Activated CD4-positive, CD25-positive, alpha-beta regulatory T cell treated with anti-CD3 and anti-CD28 coated beads, Interleukin-2, amount 50 U/mL, for 24 hours (primary cell): ENCODE results near the gene GMEB2.
"Not testable (repeated sequence)": the region's sequence is repeated elsewhere in the genome, so short reads cannot be mapped to it uniquely, and the experiment has no call there.

Source experiments
- ATAC-seq, 2 donors: fragments of 150-1000 bp; cut with Tn5 transposase; one replicate each; pipeline ENCODE4 v1.10.0; 2021; ENCODE audit warnings: mild to moderate bottlenecking in 1 of 2, moderate library complexity in 1 of 2

The GMEB2 gene

DNA sequence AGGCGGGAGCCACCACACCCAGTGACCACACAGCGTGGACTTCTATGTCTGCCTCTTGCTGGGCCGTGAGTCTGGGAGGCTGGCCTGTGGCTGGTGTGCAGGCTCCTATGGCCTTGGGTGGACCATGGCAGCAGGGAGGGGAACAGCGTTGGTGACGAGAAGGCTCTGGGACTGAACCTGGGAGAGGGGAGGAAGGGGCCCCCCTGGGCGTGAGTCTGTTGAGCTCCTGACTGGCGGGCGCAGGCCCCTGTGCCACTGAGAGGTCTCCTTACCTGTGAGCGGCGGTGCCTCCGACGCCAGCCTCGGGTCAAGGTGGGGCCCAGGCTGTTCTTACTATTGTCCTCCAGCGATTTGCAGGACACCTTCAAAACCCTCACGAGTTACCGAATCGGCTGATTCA is 40.1 kb downstream of the GMEB2 start:
- ATAC-seq: no peak

GRCh38 chr20:63585616-63586565 is 41.0 kb downstream of the GMEB2 start:
- ATAC-seq: no peak

DNA sequence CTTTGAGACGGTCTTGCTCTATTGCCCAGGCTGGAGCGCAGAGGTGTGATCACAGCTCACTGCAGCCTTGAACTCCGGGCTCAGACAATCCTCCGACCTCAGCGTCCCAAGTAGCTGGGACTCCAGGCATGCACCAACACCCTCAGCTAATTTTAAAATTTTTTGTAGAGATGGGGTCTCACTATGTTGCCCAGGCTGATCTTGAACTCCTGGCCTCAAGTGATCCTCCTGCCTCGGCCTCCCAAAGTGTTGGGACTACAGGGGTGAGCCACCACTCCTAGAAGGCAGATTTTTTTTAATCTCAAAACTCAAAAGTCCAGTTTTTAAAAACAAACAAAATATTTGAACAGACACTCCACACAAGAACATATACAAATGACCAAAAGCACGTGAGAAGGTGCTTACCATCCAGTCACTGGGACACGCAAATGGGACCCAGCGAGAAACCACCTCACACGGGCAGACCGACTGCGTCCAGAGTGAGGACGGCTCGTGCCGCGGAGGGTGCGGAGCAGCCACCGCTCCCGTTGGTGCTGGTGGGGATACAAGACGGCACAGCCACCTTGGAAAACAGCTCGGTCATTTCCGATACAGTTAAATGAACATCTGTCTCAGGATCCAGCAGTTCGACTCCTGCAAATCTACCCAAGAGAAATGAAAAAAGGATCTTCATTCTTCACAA is 44.4 kb downstream of the GMEB2 start:
- ATAC-seq: no peak

DNA sequence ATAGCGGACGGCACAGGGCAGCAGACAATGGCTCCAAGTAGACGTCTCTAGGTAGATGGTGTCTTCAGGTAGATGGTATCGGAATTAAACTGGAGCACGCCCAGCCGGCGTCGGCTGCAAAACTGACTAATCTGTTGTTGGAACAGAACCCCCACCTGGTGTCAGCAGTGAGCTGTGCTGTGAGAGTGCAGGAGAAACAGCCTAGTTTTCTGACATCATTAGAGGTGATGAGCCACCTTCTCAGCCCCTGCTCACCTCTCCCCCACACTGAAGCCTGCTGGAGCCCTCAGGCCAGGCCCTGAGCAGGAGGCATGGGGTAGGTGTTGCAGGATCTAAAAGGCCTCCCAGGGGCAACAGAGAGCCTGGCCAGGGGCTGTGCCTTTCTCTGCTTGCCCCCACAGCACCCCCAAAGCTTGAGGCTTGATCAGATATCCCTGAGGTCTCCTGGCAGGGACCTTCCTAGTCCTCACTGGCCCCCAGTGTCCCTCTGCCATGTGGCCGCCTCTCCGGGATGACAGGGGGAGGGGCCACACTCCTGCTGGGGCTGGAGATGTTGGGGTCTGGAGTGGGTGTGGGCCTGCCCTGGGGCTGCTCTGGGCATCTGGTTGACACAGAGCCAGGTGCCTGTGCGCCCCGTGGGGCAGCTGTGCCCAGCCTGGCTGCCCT is 46.0 kb downstream of the GMEB2 start:
- ATAC-seq: peak; percentile 96 to 97

GRCh38 chr20:63579017-63579694 is 47.7 kb downstream of the GMEB2 start:
- no peak for ATAC-seq

GRCh38 chr20:63578224-63579016 is 48.5 kb downstream of the GMEB2 start:
- no peak for ATAC-seq

- no peak for ATAC-seq
These were observed 49.5 kb downstream of the GMEB2 start for GRCh38 chr20:63577317-63577894.

DNA sequence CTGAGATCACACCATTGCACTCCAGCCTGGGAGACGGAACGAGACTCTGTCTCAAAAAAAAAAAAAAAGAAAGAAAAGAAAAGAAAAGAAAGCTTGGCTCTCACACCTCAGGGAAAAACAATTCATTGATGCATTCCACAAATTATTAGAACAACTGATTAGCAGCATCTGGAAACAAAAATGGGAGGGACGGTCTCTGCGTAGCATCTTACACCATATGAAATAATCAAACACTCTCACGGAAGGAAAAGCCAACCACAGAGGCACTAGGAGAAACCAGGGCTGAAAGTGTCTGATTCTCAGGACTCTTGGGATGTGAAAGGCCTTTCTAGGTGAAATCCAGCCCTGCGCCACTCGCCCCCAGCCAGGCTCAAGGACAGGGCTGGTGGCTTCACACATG is 50.6 kb downstream of the GMEB2 start:
- ATAC-seq: no peak

GRCh38 chr20:63574829-63575743 is 51.8 kb downstream of the GMEB2 start:
- ATAC-seq: no peak

DNA sequence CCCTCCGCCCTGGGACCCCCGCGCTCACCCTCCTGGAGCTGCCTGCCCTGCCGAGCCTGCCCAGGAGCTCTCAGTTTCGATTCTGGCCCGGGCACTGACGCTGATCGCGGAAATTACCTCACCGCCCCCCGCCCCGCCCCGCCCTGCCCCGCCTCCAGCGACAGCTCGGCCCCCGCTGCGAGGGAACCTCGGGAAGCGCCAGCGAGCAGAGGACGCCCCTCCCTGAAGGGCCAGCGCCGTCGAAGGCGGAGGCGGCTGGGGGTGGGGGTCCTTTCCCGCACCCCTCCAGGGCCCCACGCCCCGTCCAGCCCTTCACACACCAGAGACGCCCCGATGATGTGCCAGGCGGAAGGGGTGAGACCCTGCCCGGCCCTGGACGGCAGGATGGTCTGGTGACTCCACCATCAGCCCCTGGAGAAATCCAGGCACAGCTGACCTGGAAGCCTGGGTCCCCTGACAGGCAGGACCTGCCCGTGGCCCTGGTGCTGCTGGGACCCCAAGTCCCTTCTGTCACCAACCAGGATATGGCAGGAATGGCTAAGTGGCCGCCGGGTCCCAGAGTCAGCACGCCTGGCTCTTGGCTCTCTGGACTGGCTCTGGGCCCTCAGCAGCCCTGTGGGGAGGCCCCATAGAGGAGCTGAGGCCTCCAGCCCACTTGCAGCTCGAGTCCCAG is 52.6 kb downstream of the GMEB2 start, which contains the start of gene HELZ2:
Gene HELZ2 (minus strand): TSS at position 84 of the 673 bp plus-strand sequence. CDS start 1,854 bp downstream, outside the sequence.
- peak; percentile 89 to 95 for ATAC-seq

- ATAC-seq: peak; percentile 6 to 17
These were observed 53.2 kb downstream of the GMEB2 start for GRCh38 chr20:63573647-63574131.

DNA sequence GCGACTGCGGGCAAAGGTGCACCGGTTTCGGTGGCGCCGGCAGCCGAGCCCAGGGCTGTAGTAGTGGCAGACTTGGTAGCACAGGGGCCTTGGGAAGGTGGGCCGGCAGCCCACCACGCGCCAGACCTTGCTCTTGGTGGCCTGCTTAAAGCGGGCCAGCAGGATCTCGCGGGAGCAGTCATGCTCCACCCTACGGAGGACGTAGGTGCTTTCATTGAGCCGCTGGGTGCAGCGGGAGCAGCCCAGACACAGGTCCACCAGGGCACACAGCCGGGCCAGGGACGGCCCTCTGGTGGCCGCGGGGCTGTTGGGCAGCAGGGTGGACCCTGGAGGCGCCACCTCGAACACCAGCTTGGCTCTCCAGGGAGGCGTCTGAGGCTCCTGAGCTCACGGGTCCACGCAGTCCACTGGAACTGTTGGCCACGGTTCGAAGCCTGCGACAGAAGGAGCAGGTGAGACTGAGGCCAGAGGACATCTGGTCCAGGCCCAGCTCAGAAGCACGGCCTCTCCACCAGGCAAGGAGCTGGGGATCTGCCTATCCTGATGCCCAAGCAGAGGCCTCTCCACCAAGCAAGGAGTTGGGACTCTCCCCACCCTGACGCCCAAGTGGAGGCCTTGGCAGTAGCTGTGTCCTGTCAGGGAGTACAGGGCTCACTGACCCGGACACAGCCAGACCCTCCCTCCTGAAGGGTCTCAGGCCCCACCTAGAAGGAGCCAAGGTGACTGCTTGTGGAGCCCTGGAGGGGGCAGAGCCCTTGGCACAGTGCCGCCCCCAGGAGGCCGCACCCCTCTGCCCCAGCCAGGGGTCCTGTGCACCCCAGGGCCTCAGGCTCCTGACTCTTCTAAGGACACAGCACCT is 53.9 kb downstream of the GMEB2 start:
- no peak for ATAC-seq

- no peak for ATAC-seq
These were observed 54.7 kb downstream of the GMEB2 start for GRCh38 chr20:63572071-63572787.

DNA sequence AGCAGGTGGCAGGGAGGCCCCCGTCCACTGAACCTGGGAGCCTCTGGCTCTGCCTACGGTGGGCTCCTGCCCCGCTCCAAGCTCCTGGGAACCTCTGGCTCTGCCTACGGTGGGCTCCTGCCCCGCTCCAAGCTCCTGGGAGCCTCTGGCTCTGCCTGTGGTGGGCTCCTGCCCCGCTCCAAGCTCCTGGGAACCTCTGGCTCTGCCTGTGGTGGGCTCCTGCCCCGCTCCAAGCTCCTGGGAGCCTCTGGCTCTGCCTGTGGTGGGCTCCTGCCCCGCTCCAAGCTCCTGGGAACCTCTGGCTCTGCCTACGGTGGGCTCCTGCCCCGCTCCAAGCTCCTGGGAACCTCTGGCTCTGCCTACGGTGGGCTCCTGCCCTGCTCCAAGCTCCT is 55.8 kb downstream of the GMEB2 start:
- not testable (repeated sequence) for ATAC-seq

DNA sequence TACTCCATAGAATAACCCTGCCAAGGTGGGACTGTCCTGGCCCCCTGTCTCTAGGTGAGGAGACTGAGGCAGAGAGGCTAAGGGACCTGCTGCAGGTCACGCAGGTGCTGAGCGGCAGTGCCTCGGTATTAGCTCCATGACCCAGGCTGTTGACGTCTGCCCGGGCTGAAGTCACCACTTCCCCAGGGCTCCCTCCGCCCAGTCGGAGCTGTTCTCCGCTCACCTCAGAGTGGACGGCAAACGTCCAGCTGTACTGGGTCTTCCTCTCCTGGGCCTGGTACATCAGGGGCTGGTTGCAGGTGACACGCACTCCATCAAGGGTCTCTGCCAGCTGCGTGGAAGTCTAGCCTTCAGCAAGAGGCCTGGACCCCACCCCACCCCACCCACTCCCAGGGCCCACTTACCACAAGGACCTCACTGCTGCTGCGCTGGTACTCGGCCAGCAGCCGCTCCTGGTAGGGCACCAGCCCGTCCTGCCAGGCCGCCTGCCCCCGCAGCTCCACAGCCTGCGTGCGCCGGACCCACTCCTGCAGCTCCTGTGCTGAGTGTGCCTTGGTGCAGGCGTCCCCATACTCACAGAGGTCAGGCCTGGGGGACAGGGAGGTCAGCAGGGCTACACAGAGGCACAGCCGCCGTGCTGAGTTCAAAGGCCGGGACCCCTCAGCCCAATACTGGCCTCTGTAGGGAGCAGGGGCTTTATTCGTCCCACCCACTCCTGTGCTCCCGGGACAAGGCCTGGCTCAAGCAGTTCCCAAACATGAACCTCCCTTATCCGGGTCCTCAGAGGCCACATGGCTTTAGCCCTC is 56.4 kb downstream of the GMEB2 start:
- ATAC-seq: no peak

DNA sequence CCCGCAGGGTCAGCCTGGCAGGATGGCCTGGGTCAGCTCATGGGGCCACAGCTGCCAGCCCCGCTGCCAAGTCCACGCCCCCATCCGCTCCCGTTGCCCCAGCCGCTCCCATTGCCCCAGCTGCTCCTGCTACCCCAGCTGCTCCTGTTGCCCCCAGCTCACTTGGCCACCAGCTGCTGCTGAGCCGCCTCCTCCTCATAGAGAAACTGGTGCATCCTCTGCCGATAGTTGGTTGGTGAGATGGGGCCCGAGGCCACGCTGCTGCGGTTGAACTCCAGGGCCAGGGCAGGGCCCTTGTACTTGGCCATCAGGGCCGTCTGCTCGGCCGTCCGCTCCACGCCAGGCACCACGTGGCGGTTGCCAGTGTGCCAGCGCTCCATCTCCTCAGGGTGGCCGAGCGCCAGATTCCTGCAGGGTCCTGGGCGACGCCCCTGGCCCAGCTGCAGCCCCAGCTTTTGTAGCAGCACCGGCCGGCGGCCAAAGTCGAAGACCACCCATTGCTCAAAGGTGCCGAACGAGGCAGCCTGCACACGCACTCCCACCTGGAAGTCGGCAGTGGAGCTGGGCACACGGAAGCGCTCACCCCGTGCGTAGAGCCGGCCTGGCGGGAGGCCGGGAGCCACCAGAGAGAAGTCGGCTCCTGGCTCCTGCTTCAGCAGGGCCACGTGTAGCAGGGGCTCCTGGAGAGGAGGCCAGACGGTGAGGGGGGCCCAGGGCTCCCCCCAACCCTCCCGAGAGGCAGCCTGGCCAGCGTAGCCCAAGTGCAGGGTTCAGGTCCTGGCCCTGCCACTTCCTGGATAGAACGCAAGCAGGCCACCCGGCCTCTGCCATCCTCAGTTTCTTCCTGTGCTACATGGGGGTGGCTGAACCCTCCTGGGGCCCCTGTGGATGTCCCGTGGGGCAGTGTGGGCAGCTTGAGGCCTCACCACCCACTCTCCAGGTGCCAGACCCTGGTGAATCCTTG is 57.6 kb downstream of the GMEB2 start:
- ATAC-seq: no peak
